Measurements from ENCODE around the gene SEMA6D. TPM values are rescaled to one million over a fixed set of nuclear protein-coding genes. Genes with fewer than 3 reads are reported as not detected.

SEMA6D gene
- total RNA-seq, 1 experiment from 2014 or later = 15.8 TPM

DNA sequence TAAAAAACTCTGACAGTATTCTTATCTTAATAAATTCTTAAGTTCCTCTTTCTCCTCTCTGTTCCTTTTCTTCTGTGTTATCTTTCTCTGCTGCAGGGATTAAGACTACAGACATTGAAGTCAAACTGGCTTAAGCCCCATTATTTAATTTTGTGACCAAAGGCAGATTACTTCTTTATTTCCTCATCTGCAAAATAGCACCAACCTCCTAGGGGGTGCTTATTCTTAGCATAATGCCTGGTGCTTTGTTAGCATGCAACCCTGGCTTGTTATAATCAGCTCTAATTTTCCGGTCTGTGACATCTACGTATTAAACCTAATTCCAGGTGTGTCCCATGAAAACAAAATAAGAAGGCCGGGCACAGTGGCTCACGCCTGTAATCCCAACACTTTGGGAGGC lies 23.8 kb downstream of the SEMA6D start:
- Mint-ChIP-seq H3K9me3 (peaks cover 4 to 5% of the 10 kb centered on the region in 2 experiments; a peak in 4 of 5 replicates), H3K4me3 (no peak overlapping the region), H3K27ac (no peak overlapping the region; a peak in 1 of 7 replicates), H3K36me3 (ENCODE audit: insufficient read depth in 1 of 3, low read depth in 3 of 3) (peaks cover 4 to 16% (median 9%) of the 10 kb centered on the region in 3 experiments; a peak in 6 of 7 replicates), H3K27me3 (ENCODE audit: low read depth) (peaks cover 38% of the 10 kb centered on the region), H3K4me1 (peaks cover 54 to 64% of the 10 kb centered on the region in 2 experiments)
- H3K27me3 ChIP-seq (ENCODE audit: insufficient read depth, low read length) = peaks cover 5% of the 10 kb centered on the region; the same call in 1 of the 2 replicates
- H3K4me2 ChIP-seq (ENCODE audit: insufficient read depth, insufficient read length, low read length) = no peak overlapping the region
- H4K91ac ChIP-seq (ENCODE audit: insufficient read length, low read depth, low read length) = no peak overlapping the region
- no peak overlapping the region for H2AFZ ChIP-seq (ENCODE audit: low read length)
- no peaks in the 10 kb centered on the region for H4K20me1 ChIP-seq (ENCODE audit: control insufficient read depth, insufficient read depth, insufficient read length)
- no peaks in the 10 kb centered on the region for H3K79me1 ChIP-seq (ENCODE audit: insufficient read depth, low read depth, low read length, poor library complexity, severe bottlenecking)
- no peak for DNase-seq
- TF ChIP-seq, protein P1, sequence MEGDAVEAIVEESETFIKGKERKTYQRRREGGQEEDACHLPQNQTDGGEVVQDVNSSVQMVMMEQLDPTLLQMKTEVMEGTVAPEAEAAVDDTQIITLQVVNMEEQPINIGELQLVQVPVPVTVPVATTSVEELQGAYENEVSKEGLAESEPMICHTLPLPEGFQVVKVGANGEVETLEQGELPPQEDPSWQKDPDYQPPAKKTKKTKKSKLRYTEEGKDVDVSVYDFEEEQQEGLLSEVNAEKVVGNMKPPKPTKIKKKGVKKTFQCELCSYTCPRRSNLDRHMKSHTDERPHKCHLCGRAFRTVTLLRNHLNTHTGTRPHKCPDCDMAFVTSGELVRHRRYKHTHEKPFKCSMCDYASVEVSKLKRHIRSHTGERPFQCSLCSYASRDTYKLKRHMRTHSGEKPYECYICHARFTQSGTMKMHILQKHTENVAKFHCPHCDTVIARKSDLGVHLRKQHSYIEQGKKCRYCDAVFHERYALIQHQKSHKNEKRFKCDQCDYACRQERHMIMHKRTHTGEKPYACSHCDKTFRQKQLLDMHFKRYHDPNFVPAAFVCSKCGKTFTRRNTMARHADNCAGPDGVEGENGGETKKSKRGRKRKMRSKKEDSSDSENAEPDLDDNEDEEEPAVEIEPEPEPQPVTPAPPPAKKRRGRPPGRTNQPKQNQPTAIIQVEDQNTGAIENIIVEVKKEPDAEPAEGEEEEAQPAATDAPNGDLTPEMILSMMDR (conservative IDR thresholded peaks at IDR 0.05) = no peak
- no peak overlapping the region for H3K23ac ChIP-seq (ENCODE audit: insufficient read length, low read depth, low read length)
- no peak overlapping the region for H4K5ac ChIP-seq (ENCODE audit: insufficient read length, low read depth, low read length)
- H3T11ph ChIP-seq (ENCODE audit: low read length) = no peak overlapping the region
- no peak overlapping the region for H2BK20ac ChIP-seq (ENCODE audit: low read depth, low read length, poor library complexity, severe bottlenecking)
- H3K4ac ChIP-seq (ENCODE audit: low read depth, low read length) = no peak overlapping the region
- no peak overlapping the region for H3K56ac ChIP-seq (ENCODE audit: insufficient read length, low read depth, low read length)
- no peak overlapping the region for H2BK120ac ChIP-seq (ENCODE audit: low read depth, low read length, poor library complexity, severe bottlenecking)
- no peak overlapping the region for H3K9ac ChIP-seq (ENCODE audit: extremely low read depth, insufficient read length, low read length)
- peaks cover 9% of the 10 kb centered on the region; the same call in 1 of the 2 replicates for H3K4me1 ChIP-seq (ENCODE audit: insufficient read depth, low read length)
- no peak overlapping the region for H3K27ac ChIP-seq (ENCODE audit: insufficient read length, low read depth, low read length)
- H2BK5ac ChIP-seq (ENCODE audit: insufficient read length, low read length) = no peak overlapping the region
- no peak overlapping the region for H2AK5ac ChIP-seq (ENCODE audit: insufficient read length, low read length)
- no CpG with 5 or more reads among the region's 4 CpGs for WGBS (ENCODE audit: extremely low coverage, insufficient read length, low lambda C conversion rate)
- no peaks in the 10 kb centered on the region for H3K9me3 ChIP-seq (ENCODE audit: control insufficient read depth, low read depth, low read length)
- H2BK12ac ChIP-seq (ENCODE audit: insufficient read length, low read depth, low read length) = no peak overlapping the region
- H3K14ac ChIP-seq (ENCODE audit: insufficient read depth, low read length) = no peak overlapping the region
- H4K8ac ChIP-seq (replicated peaks; ENCODE audit: insufficient read length, low read depth, low read length) = no peak overlapping the region
- H2BK15ac ChIP-seq (ENCODE audit: low read depth, low read length) = no peak overlapping the region
- no peaks in the 10 kb centered on the region for H3K23me2 ChIP-seq (ENCODE audit: insufficient read length, low read depth, low read length, poor library complexity, severe bottlenecking)
- H3K18ac ChIP-seq (ENCODE audit: insufficient read length, low read depth, low read length) = no peak overlapping the region
- H3K79me2 ChIP-seq (ENCODE audit: insufficient read depth, low read length) = no peaks in the 10 kb centered on the region

Measured in H9 (cell line).